HG02763 (cell line): ENCODE data around the gene IFI30.
A peak's percentile ranks its signal among the peaks of the same experiment; 100 is the strongest.
"Not testable (repeated sequence)": the region's sequence is repeated elsewhere in the genome, so short reads cannot be mapped to it uniquely, and the experiment has no call there.

Experiments
- ATAC-seq: cut with Tn5 transposase; IDR thresholded peaks from one replicate; pipeline ENCODE4 v1.9.1; 2021; ENCODE audit warnings: mild to moderate bottlenecking, moderate library complexity; ENCODE audit not compliant: unreplicated experiment

The IFI30 gene

GRCh38 chr19:18202397-18202777 lies 28.8 kb downstream of the IFI30 start:
- ATAC-seq: no peak

GRCh38 chr19:18202778-18203407 lies 29.3 kb downstream of the IFI30 start:
- ATAC-seq: no peak

- no peak for ATAC-seq
These were observed 29.8 kb downstream of the IFI30 start for GRCh38 chr19:18203408-18203862.

- peak; percentile 88 for ATAC-seq
These were observed 30.3 kb downstream of the IFI30 start, which contains the start of gene RAB3A for GRCh38 chr19:18203863-18204393. TSS of gene RAB3A (minus strand) at chr19:18204042. CDS start at chr19:18202740, 1,302 bp downstream.

- ATAC-seq: peak; percentile 11
These were observed 31.0 kb downstream of the IFI30 start for GRCh38 chr19:18204394-18205199.

GRCh38 chr19:18205200-18205892 lies 31.7 kb downstream of the IFI30 start:
- no peak for ATAC-seq

GRCh38 chr19:18206018-18206417 lies 32.4 kb downstream of the IFI30 start:
- ATAC-seq: no peak

- no peak for ATAC-seq
These were observed 34.7 kb downstream of the IFI30 start for GRCh38 chr19:18208098-18208951.

- ATAC-seq: not testable (repeated sequence)
These were observed 36.3 kb downstream of the IFI30 start for GRCh38 chr19:18209912-18210311.

- ATAC-seq: no peak
These were observed 38.1 kb downstream of the IFI30 start for GRCh38 chr19:18211683-18212082.

- no peak for ATAC-seq
These were observed 41.3 kb downstream of the IFI30 start for GRCh38 chr19:18214779-18215433.

- no peak for ATAC-seq
These were observed 43.2 kb downstream of the IFI30 start for GRCh38 chr19:18216789-18217188.

- no peak for ATAC-seq
These were observed 44.5 kb downstream of the IFI30 start for GRCh38 chr19:18218159-18218558.

GRCh38 chr19:18218600-18218999 lies 45.0 kb downstream of the IFI30 start:
- no peak for ATAC-seq

- no peak for ATAC-seq
These were observed 46.5 kb downstream of the IFI30 start for GRCh38 chr19:18219911-18220631.

GRCh38 chr19:18220632-18221275 lies 47.1 kb downstream of the IFI30 start:
- ATAC-seq: no peak

- ATAC-seq: no peak
These were observed 48.5 kb downstream of the IFI30 start for GRCh38 chr19:18221815-18222725.
